GM23338 (cell line): ENCODE data around the gene ZNF544. TPM values are rescaled to one million over a fixed set of nuclear protein-coding genes. Genes with fewer than 3 reads are reported as not detected.

Experiments
- ATAC-seq: fragments of 200-7000 bp; cut with Tn5 transposase; 3 replicates; pipeline ENCODE4 v1.9.1; 2020
- DNase-seq: peaks from one replicate; pipeline ENCODE4 v3.0.0-alpha.2; 2015; ENCODE audit warnings: low spot score
- H2AFZ ChIP-seq: fragments of 200-600 bp; sonication (generic); 2 replicates; pipeline ENCODE4 v1.8.0; 2016; ENCODE audit warnings: antibody characterized with exemption, mild to moderate bottlenecking, moderate library complexity
- H3F3A ChIP-seq: fragments of 200-600 bp; sonication (generic); replicated peaks from 2 replicates; pipeline ENCODE4 v1.8.0; 2017; ENCODE audit warnings: antibody characterized with exemption, mixed run types, low read depth
- H3K27ac ChIP-seq: fragments of 200-600 bp; sonication (generic); 2 replicates; pipeline ENCODE4 v1.6.1; 2016; ENCODE audit warnings: low read depth
- H3K27me3 ChIP-seq: fragments of 200-600 bp; sonication (generic); 2 replicates; pipeline ENCODE4 v1.8.0; 2016; ENCODE audit warnings: mild to moderate bottlenecking, mixed run types, moderate library complexity; ENCODE audit not compliant: insufficient read depth
- H3K36me3 ChIP-seq: fragments of 200-600 bp; sonication (generic); 2 replicates; pipeline ENCODE4 v1.8.0; 2016; ENCODE audit warnings: mild to moderate bottlenecking; ENCODE audit not compliant: insufficient read depth
- H3K4me1 ChIP-seq: fragments of 200-600 bp; sonication (generic); 2 replicates; pipeline ENCODE4 v1.8.0; 2016; ENCODE audit warnings: mild to moderate bottlenecking, moderate library complexity; ENCODE audit not compliant: insufficient read depth
- H3K4me2 ChIP-seq: fragments of 200-600 bp; sonication (generic); 2 replicates; pipeline ENCODE4 v1.7.1; 2017; ENCODE audit warnings: mixed run types
- H3K4me3 ChIP-seq: fragments of 200-600 bp; sonication (generic); 2 replicates; pipeline ENCODE4 v1.6.1; 2016; ENCODE audit warnings: mixed run types
- H3K79me2 ChIP-seq: fragments of 200-600 bp; sonication (generic); replicated peaks from 2 replicates; pipeline ENCODE4 v1.8.0; 2017; ENCODE audit warnings: mild to moderate bottlenecking; ENCODE audit not compliant: insufficient read depth
- H3K9me2 ChIP-seq: fragments of 200-600 bp; sonication (generic); 2 replicates; pipeline ENCODE4 v1.8.0; 2017; ENCODE audit not compliant: insufficient read depth
- H4K20me1 ChIP-seq: fragments of 200-600 bp; sonication (generic); replicated peaks from 2 replicates; pipeline ENCODE4 v1.8.0; 2017; ENCODE audit warnings: mild to moderate bottlenecking; ENCODE audit not compliant: insufficient read depth
- H3K27ac Mint-ChIP-seq: 2 replicates; pipeline ENCODE4 v1.8.0; 2020; ENCODE audit warnings: inconsistent platforms, mild to moderate bottlenecking, moderate library complexity, mixed read lengths
- H3K27me3 Mint-ChIP-seq: 3 replicates; pipeline ENCODE4 v1.8.0; 2022; ENCODE audit warnings: low read depth, mild to moderate bottlenecking, moderate library complexity, mixed read lengths, inconsistent platforms; ENCODE audit not compliant: insufficient read depth, poor library complexity
- H3K36me3 Mint-ChIP-seq: 3 replicates; pipeline ENCODE4 v1.8.0; 2021; ENCODE audit warnings: low read depth, mild to moderate bottlenecking, inconsistent platforms, moderate library complexity, mixed read lengths
- H3K4me1 Mint-ChIP-seq: 3 replicates; pipeline ENCODE4 v1.8.0; 2020; ENCODE audit warnings: mild to moderate bottlenecking, inconsistent platforms, mixed read lengths
- H3K4me3 Mint-ChIP-seq: 3 replicates; pipeline ENCODE4 v1.8.0; 2021; ENCODE audit warnings: moderate library complexity, mild to moderate bottlenecking, inconsistent platforms, mixed read lengths
- H3K9me3 Mint-ChIP-seq: 3 replicates; pipeline ENCODE4 v1.8.0; 2020; ENCODE audit warnings: moderate library complexity, mild to moderate bottlenecking, inconsistent platforms, mixed read lengths
- CTCF ChIP-seq, 2 experiments: fragments of 200-600 bp in 1 of 2; sonication (generic) in 1 of 2; conservative IDR thresholded peaks; 2 replicates each; pipeline versions ENCODE4 v1.5.1 to v1.6.1; 2016 to 2017; ENCODE audit warnings: antibody characterized with exemption in 2 of 2, low read depth in 2 of 2, mild to moderate bottlenecking in 2 of 2, moderate library complexity in 1 of 2
- ETS1 ChIP-seq: IDR thresholded peaks from 2 replicates; pipeline ENCODE4 v1.6.1; 2016; ENCODE audit warnings: antibody characterized with exemption
- EZH2 ChIP-seq: fragments of 200-600 bp; sonication (generic); IDR thresholded peaks from one replicate; pipeline ENCODE4 v1.8.0; 2017; ENCODE audit warnings: antibody characterized with exemption, mild to moderate bottlenecking, low read depth; ENCODE audit not compliant: unreplicated experiment
- EZH2phosphoT487 ChIP-seq: fragments of 200-600 bp; sonication (generic); IDR thresholded peaks from one replicate; pipeline ENCODE4 v1.8.1; 2018; ENCODE audit warnings: antibody characterized with exemption; ENCODE audit not compliant: unreplicated experiment
- JUNB ChIP-seq: IDR thresholded peaks from one replicate; pipeline ENCODE4 v1.6.1; 2016; ENCODE audit warnings: antibody characterized with exemption; ENCODE audit not compliant: unreplicated experiment
- NANOG ChIP-seq: IDR thresholded peaks from 2 replicates; pipeline ENCODE4 v1.6.1; 2016; ENCODE audit warnings: antibody characterized with exemption, borderline replicate concordance
- POLR2AphosphoS5 ChIP-seq: IDR thresholded peaks from 2 replicates; pipeline ENCODE4 v1.6.1; 2016; ENCODE audit warnings: antibody characterized with exemption, low read depth
- STAT1 ChIP-seq: IDR thresholded peaks from one replicate; pipeline ENCODE4 v1.6.1; 2016; ENCODE audit warnings: antibody characterized with exemption; ENCODE audit not compliant: unreplicated experiment
- ZNF114 ChIP-seq: fragments of 250-450 bp; sonication (Bioruptor Pico); IDR thresholded peaks from 2 replicates; pipeline ENCODE4 v1.5.0; 2020; ENCODE audit warnings: mild to moderate bottlenecking, moderate library complexity
- ZNF462 ChIP-seq: fragments of 250-450 bp; sonication (Bioruptor Pico); IDR thresholded peaks from 2 replicates; pipeline ENCODE4 v1.5.0; 2020; ENCODE audit warnings: mild to moderate bottlenecking, moderate library complexity
- long read RNA-seq: library from polyadenylated mRNA; unstranded; transcript quantifications from one replicate; pipeline ENCODE4 v2.0.0, GENCODE V29; 2020; ENCODE audit not compliant: unreplicated experiment
- polyA plus RNA-seq: library from polyadenylated mRNA; unstranded; fragments of >200 nt; fragmentation: Nextera tagmentation; extraction: Ambion mirVana; gene quantifications from 2 replicates; pipeline ENCODE4 v1.2.1, GENCODE V29; 2016
- total RNA-seq: library from RNA; depleted of rRNA; stranded (reverse); fragments of >200 nt; shearing (Covaris generic); gene quantifications from 2 replicates; pipeline ENCODE4 v1.2.3, GENCODE V29; 2014; rRNA removed

ZNF544 gene
- total RNA-seq (93.9 and 105 TPM in 2 replicates), polyA plus RNA-seq (27.7 and 29.4 TPM in 2 replicates)
- long read RNA-seq, partial matches to known transcripts, result 2 of 16 reads
- long read RNA-seq, other reads (novel, unspliced or antisense), result 14 of 16 reads

GRCh38 chr19:58228585-58229254 lies at the start of gene ZNF544:
ZNF544 (plus strand) TSS chr19:58228914; CDS start chr19:58244024, 15,110 bp downstream.
- Mint-ChIP-seq H3K27ac (peak within 1 kb of the TSS; percentile 97), H3K27me3 (peaks cover 14% of the 10 kb centered on the region), H3K36me3 (peaks cover 51% of the 10 kb centered on the region), H3K9me3 (peaks cover 12% of the 10 kb centered on the region), H3K4me3 (peak within 1 kb of the TSS; percentile 81), H3K4me1 (peaks cover 17% of the 10 kb centered on the region)
- 0 out of 2 replicates have a peak, but pooled peaks cover 3% of the 10 kb centered on the region for H3K9me2 ChIP-seq
- H4K20me1 ChIP-seq, result peaks cover 28% of the 10 kb centered on the region
- H2AFZ ChIP-seq, result peak within 1 kb of the TSS; percentile 99
- peaks cover 43% of the 10 kb centered on the region for H3K79me2 ChIP-seq
- H3K36me3 ChIP-seq, result peaks cover 35% of the 10 kb centered on the region
- DNase-seq (peak; percentile 89), ATAC-seq (peak; percentile 94)
- H3F3A ChIP-seq, result peaks cover 14% of the 10 kb centered on the region; the same call in 1 of the 2 replicates
- peak within 1 kb of the TSS; percentile 92 for H3K4me3 ChIP-seq
- peaks cover 12% of the 10 kb centered on the region for H3K4me1 ChIP-seq
- no peaks in the 10 kb centered on the region for H3K27me3 ChIP-seq
- TF ChIP-seq EZH2phosphoT487, result no peak
- TF ChIP-seq ETS1, result peak; percentile 77
- TF ChIP-seq ZNF114 (CRISPR knock-in tag), result no peak
- no peak for TF ChIP-seq NANOG
- TF ChIP-seq JUNB, result no peak
- no peak for TF ChIP-seq CTCF (conservative IDR thresholded peaks at IDR 0.05; ENCODE audit: low read depth in 2 of 2)
- TF ChIP-seq EZH2, result no peak
- TF ChIP-seq POLR2AphosphoS5, result peak; percentile 94
- TF ChIP-seq STAT1, result no peak
- peak within 1 kb of the TSS; percentile 91 for H3K27ac ChIP-seq
- peak within 1 kb of the TSS; percentile 99 for H3K4me2 ChIP-seq

- ATAC-seq (peak; percentile 6), DNase-seq (peak; percentile 82)
- peaks cover 77% of the 10 kb centered on the region for H3K36me3 Mint-ChIP-seq
- Histone ChIP-seq H3K36me3 (peaks cover 7% of the 10 kb centered on the region; the same call in 1 of the 2 replicates), H3K4me1 (0 out of 2 replicates have a peak, but pooled peaks cover 4% of the 10 kb centered on the region), H3K27me3 (no peaks in the 10 kb centered on the region), H4K20me1 (no peaks in the 10 kb centered on the region; the same call in 1 of the 2 replicates), H2AFZ (peak overlapping the region; percentile 93), H3K4me3 (peak overlapping the region; percentile 96), H3K27ac (peak overlapping the region; percentile 76; the same call in 1 of the 2 replicates), H3K79me2 (peaks cover 37% of the 10 kb centered on the region), H3K9me2 (peaks cover 14% of the 10 kb centered on the region), H3K4me2 (peak overlapping the region; percentile 77; the same call in 1 of the 2 replicates), H3F3A (no peaks in the 10 kb centered on the region)
- no peaks in the 10 kb centered on the region for H3K27me3 Mint-ChIP-seq
- H3K4me3 Mint-ChIP-seq, result peak overlapping the region; percentile 95
- H3K4me1 Mint-ChIP-seq, result peaks cover 7% of the 10 kb centered on the region
- peaks cover 82% of the 10 kb centered on the region for H3K9me3 Mint-ChIP-seq
- no peak overlapping the region for H3K27ac Mint-ChIP-seq
- TF ChIP-seq EZH2 (no peak), ZNF462 (CRISPR knock-in tag) (0 out of 2 replicates have a peak, but pooled peaks have one; percentile 19)
Measured at GRCh38 chr19:58181902-58182576, 46.7 kb upstream of the ZNF544 start.
